GM06990 (cell line): ENCODE results near the gene KCTD15.

ENCODE experiments used
- DNase-seq: peaks from one replicate; pipeline ENCODE4 v3.0.0-alpha.2; 2011; ENCODE audit not compliant: insufficient read length; ENCODE audit errors: extremely low read depth
- H3K27me3 ChIP-seq: replicated peaks from 2 replicates; pipeline ENCODE4 v1.6.0; 2011; ENCODE audit warnings: low read length; ENCODE audit not compliant: control insufficient read depth, insufficient read depth
- H3K36me3 ChIP-seq: 2 replicates; pipeline ENCODE4 v1.5.1; 2011; ENCODE audit warnings: low read length; ENCODE audit not compliant: control insufficient read depth, insufficient read depth
- H3K4me3 ChIP-seq: replicated peaks from 2 replicates; pipeline ENCODE4 v1.5.1; 2011; ENCODE audit warnings: low read depth, mild to moderate bottlenecking, control low read depth, low read length
- CTCF ChIP-seq: IDR thresholded peaks from 2 replicates; pipeline ENCODE4 v1.5.1; 2011; ENCODE audit warnings: low read length, control low read depth, mild to moderate bottlenecking, inconsistent platforms; ENCODE audit not compliant: insufficient read depth, poor library complexity, severe bottlenecking

Gene KCTD15

GRCh38 chr19:33772102-33772857 is 24.4 kb upstream of the KCTD15 start:
- DNase-seq = no peak
- no peak for TF ChIP-seq CTCF
- H3K36me3 ChIP-seq = no peaks in the 10 kb centered on the region
- H3K4me3 ChIP-seq = no peak overlapping the region
- H3K27me3 ChIP-seq = no peaks in the 10 kb centered on the region; the same call in 1 of the 2 replicates

DNA sequence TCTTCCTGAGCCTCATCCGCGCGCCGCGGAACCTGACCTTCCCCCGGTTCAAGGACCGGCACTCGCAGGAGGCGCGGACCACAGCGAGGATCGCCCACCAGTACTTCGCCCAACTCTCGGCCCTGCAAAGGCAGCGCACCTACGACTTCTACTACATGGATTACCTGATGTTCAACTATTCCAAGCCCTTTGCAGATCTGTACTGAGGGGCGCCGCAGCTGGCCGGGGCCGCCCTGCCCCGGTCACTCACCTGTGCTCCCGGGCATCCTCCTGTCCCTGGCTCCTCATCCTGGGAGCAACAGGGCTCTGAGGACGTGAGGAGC is 23.9 kb upstream of the KCTD15 start:
- TF ChIP-seq CTCF = no peak
- H3K27me3 ChIP-seq = no peaks in the 10 kb centered on the region; the same call in 1 of the 2 replicates
- H3K4me3 ChIP-seq = no peak overlapping the region
- H3K36me3 ChIP-seq = no peaks in the 10 kb centered on the region
- no peak for DNase-seq

GRCh38 chr19:33773704-33774624 is 22.7 kb upstream of the KCTD15 start:
- TF ChIP-seq CTCF = no peak
- Histone ChIP-seq H3K36me3 (no peaks in the 10 kb centered on the region), H3K27me3 (peaks cover 1% of the 10 kb centered on the region; the same call in 1 of the 2 replicates), H3K4me3 (no peak overlapping the region)
- no peak for DNase-seq

- Histone ChIP-seq H3K27me3 (peaks cover 1% of the 10 kb centered on the region; the same call in 1 of the 2 replicates), H3K4me3 (no peak overlapping the region), H3K36me3 (no peaks in the 10 kb centered on the region)
- no peak for DNase-seq
- no peak for TF ChIP-seq CTCF
Observed at GRCh38 chr19:33774751-33775150, 21.9 kb upstream of the KCTD15 start.

GRCh38 chr19:33775731-33776487 is 20.8 kb upstream of the KCTD15 start:
- DNase-seq = no peak
- H3K36me3 ChIP-seq = no peaks in the 10 kb centered on the region
- no peak overlapping the region for H3K4me3 ChIP-seq
- no peak for TF ChIP-seq CTCF
- peaks cover 1% of the 10 kb centered on the region; the same call in 1 of the 2 replicates for H3K27me3 ChIP-seq
